ENCODE results near the gene BCKDK. TPM values are rescaled to one million over a fixed set of nuclear protein-coding genes. Genes with fewer than 3 reads are reported as not detected.

Gene BCKDK
- total and polyA plus RNA-seq, 2 of the 13 experiments (the other 11 are each of a cell fraction or from before 2014, with no cell fraction given) = 24.9 to 42.6 TPM

GRCh38 chr16:31143011-31143693, 35.0 kb downstream of the BCKDK start:
- FAIRE-seq (no peak), ATAC-seq (no peak), DNase-seq (ENCODE audit: low spot score) (no peak)
- BruUV-seq (replicated peaks) = no TSS peak
- Histone ChIP-seq H3K36me3 (replicated peaks in 1 of 2; ENCODE audit: control insufficient read depth in 1 of 2, insufficient read depth in 2 of 2, low read length in 2 of 2) (no peaks in the 10 kb centered on the region), H3K9me3 (ENCODE audit: low read length) (no peaks in the 10 kb centered on the region), H3K27ac (ENCODE audit: extremely low read length, insufficient read depth, low read length) (no peak overlapping the region), H4K20me1 (ENCODE audit: insufficient read depth, low read length) (no peaks in the 10 kb centered on the region), H3K9ac (ENCODE audit: insufficient read depth, low read depth, low read length) (peak overlapping the region; percentile 66), H2AFZ (ENCODE audit: low read length) (no peak overlapping the region), H3K4me1 (ENCODE audit: insufficient read depth, low read length) (peaks cover 64% of the 10 kb centered on the region), H3K79me2 (ENCODE audit: insufficient read depth, low read length) (no peaks in the 10 kb centered on the region), H3K4me3 (replicated peaks in 1 of 3; ENCODE audit: insufficient read depth in 1 of 3, low read depth in 2 of 3, low read length in 3 of 3) (peak overlapping the region in 1 of 3 experiments; percentile 74; a peak in 2 of 6 replicates), H3K4me2 (ENCODE audit: low read depth, low read length) (peak overlapping the region; percentile 80), H3K27me3 (ENCODE audit: control insufficient read depth in 1 of 2, insufficient read depth in 2 of 2, low read length in 2 of 2) (peaks cover 0 to 22% of the 10 kb centered on the region in 2 experiments; a peak in 4 of 5 replicates)
- in situ Hi-C loops (cut with HindIII; ENCODE audit: extremely low pct_ligation_motif_present, low pct_unique_long_range_greater_than_20kb) = no loop called here
- peak; percentile 40; the same call in 1 of the 2 replicates for TF ChIP-seq NR0B2 (CRISPR knock-in tag; IDR thresholded peaks at IDR 0.05)
- 0 out of 2 replicates have a peak, but pooled peaks have one; percentile 13 for TF ChIP-seq KDM5B (CRISPR knock-in tag; IDR thresholded peaks at IDR 0.05; ENCODE audit: borderline replicate concordance)
- TF ChIP-seq EED (CRISPR knock-in tag; IDR thresholded peaks at IDR 0.05) = peak; percentile 40; the same call in 1 of the 2 replicates
- TF ChIP-seq ATF7-NPFF (CRISPR knock-in tag; IDR thresholded peaks at IDR 0.05; ENCODE audit: low read depth) = 0 out of 2 replicates have a peak, but pooled peaks have one; percentile 7
- TF ChIP-seq ZFP91 (CRISPR knock-in tag; IDR thresholded peaks at IDR 0.05; ENCODE audit: borderline replicate concordance) = 0 out of 2 replicates have a peak, but pooled peaks have one; percentile 51
- no peak for TF ChIP-seq ZNF10 (CRISPR knock-in tag; IDR thresholded peaks at IDR 0.05; ENCODE audit: borderline replicate concordance, low read depth)
- no peak for TF ChIP-seq SNRNP70 (IDR thresholded peaks at IDR 0.05; ENCODE audit: low read depth, low read length)
- 0 out of 2 replicates have a peak, but pooled peaks have one; percentile 7 for TF ChIP-seq POGK (CRISPR knock-in tag; conservative IDR thresholded peaks at IDR 0.05)
- TF ChIP-seq LBX2 (CRISPR knock-in tag; IDR thresholded peaks at IDR 0.05; ENCODE audit: borderline replicate concordance) = peak; percentile 23; the same call in 1 of the 2 replicates
- ChIA-PET POLR2A (interaction anchor here (0.6 to 11.4 kb wide), 19 partner anchors 9 to 365 kb away, joined by 3 to 275 read pairs (median 11); partner anchors contain the start of genes ARMC5, FUS, HSD3B7 and KAT8), CTCF (ENCODE audit: low intra/inter-chr PET ratio, low total read pairs) (interaction anchor here (1.2 to 1.9 kb wide), 2 partner anchors 37 to 117 kb away, joined by 3 to 9 read pairs; no protein-coding TSS in a partner anchor)
- intact Hi-C loops (cut with micrococcal nuclease; ENCODE audit: unreplicated experiment) = loop anchor here (2.0 to 10.0 kb wide), 3 partner anchors 38 to 188 kb away; partner anchors contain the start of gene SETD1A
- WGBS (ENCODE audit: low lambda C conversion rate) = 80% methylated on average over 22 of the region's 22 CpGs
